GM12872 (cell line): ENCODE data around the gene ABHD16A.

Source experiments
- TF ChIP-seq, protein P1 (sequence below): IDR thresholded peaks from 3 replicates; pipeline ENCODE4 v1.5.1; 2011; ENCODE audit warnings: low read depth, mild to moderate bottlenecking, low read length, moderate library complexity; ENCODE audit not compliant: insufficient read depth

ABHD16A gene

DNA sequence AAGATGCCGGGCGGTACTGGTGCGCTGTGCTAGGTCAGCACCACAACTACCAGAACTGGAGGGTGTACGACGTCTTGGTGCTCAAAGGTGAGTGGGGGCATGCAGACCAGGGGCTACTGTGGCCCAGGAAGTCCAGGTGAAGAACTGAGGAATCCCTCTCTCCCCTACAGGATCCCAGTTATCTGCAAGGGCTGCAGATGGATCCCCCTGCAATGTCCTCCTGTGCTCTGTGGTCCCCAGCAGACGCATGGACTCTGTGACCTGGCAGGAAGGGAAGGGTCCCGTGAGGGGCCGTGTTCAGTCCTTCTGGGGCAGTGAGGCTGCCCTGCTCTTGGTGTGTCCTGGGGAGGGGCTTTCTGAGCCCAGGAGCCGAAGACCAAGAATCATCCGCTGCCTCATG, 4.6 kb upstream of the ABHD16A start:
- TF ChIP-seq, protein P1, sequence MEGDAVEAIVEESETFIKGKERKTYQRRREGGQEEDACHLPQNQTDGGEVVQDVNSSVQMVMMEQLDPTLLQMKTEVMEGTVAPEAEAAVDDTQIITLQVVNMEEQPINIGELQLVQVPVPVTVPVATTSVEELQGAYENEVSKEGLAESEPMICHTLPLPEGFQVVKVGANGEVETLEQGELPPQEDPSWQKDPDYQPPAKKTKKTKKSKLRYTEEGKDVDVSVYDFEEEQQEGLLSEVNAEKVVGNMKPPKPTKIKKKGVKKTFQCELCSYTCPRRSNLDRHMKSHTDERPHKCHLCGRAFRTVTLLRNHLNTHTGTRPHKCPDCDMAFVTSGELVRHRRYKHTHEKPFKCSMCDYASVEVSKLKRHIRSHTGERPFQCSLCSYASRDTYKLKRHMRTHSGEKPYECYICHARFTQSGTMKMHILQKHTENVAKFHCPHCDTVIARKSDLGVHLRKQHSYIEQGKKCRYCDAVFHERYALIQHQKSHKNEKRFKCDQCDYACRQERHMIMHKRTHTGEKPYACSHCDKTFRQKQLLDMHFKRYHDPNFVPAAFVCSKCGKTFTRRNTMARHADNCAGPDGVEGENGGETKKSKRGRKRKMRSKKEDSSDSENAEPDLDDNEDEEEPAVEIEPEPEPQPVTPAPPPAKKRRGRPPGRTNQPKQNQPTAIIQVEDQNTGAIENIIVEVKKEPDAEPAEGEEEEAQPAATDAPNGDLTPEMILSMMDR = no peak

DNA sequence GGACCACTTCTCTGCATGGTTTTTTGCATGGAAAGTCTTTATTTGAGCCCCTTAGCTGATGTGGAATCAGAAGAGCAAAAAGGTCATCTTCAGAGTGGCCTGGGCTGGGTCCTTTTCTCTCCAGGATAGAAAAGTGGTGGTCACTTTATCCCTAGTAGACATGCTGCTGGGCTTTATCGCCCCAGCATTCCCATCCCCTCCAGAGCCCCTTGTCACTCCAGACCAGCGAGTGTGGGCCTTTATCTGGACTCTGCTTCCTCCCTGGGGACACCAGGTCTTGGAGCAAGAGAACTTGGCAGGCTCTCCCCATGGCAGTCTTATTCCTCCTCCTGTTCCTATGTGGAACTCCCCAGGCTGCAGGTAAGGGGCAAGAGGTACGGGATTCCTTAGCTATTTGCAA, 3.5 kb upstream of the ABHD16A start, which contains the start of gene LY6G6F:
LY6G6F (plus strand) TSS at position 268 of the 400 bp plus-strand sequence; CDS start at position 309, 41 bp downstream.
- TF ChIP-seq, protein P1 = no peak

DNA sequence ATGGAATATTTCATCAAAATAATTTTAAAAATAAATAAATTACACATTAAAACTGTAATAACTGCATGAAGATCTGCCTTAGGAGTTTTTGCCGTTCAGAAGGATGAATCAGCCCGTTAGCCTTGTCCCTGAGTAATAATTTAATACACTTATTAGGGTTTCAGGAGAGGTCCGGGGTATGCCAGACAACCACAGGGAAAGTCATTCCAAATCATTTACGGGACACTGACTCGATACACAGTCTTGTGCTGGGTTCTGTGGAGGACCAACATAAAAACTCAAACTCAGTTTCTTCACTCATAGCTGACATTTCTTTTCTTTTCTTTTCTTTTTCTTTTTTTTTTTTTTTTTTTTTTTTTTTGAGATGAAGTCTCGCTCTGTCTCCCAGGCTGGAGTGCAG, 2.8 kb upstream of the ABHD16A start:
- TF ChIP-seq, protein P1 = no peak

DNA sequence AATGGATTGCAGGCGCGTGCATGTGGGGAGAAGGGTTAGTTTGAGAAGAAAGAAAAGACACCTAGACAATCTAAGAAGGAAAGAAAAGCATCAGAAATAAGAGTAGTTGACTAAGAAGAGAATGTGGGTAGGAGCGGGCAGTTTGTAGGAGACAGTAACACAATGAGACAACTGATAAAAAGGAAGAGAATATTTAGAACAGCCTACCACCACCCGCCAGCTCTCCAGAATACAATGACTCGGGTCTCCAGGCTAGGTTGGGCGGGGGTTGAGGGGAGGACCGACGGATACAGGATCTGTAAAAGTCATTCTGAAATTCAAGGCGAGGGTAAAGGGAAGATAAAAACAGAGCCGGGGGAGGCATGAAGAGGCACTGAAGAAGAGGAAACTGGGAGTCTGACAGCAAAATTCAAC, 712 bp downstream of the ABHD16A start:
- TF ChIP-seq, protein P1 = no peak

DNA sequence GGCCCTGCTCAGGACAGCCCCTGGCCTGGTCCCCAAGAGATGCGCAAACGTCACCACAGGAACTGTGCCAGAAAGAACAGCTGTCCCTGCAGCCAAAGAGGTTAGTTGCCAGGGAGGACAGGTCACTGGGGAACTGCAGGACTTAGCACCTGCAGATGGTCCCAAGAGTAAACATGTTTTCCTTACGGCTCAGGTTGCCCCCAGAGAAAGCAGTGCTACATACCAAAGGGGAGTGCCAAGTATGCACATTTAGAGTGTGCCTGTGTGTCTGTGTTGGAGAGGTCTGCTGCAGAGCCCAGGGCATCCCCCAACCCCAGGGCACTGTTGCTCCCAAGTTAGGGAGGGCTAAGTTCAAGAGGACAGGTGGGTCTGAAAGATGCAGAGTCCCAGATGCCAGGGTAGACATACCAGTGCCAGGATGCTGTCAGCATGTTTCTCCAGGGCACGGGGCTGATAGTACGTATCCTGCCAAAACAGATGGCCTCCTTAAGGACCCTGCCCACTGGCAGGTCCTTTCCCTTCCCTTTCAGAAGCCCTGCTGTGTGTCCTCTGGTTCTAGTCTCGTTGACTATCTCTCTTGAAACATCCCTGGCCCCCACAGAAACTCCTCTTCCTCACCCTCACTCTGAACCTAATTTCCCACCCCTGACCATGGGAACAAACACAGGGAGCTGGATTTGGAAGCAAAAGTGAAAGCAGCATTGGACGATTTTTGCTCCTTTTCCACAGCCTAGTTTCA, 1.3 kb downstream of the ABHD16A start:
- TF ChIP-seq, protein P1 = no peak

DNA sequence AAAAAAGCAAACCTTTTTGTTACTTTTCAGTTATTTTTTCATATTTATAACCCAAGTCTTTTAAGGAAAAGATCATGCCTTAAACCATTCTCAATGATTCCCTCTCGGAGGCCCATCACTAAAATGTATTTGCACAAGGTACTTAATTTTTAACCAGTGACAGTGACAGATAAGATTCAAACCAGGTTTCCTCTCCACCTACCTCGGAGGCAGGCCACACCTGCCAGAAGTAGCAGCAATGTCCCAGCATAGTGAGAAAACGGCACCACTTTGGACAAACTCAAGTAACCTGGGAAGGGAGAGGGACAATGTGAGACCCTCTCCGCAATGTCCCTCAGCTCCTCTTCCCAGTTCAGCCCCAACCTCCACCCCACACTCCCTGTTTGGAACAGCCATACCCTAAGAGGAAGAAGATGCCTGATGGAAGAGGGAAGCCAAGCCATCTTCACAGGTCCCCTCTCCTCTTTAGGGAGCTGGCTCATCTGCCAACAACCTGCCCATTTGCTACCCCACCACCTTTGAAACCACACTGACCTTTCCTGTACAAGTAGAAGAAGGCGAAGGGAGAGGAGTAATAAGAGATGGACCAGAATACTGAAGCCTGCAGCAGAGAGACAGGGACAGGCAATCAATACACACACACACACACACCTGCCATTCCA, 2.3 kb downstream of the ABHD16A start:
- TF ChIP-seq, protein P1 = no peak

DNA sequence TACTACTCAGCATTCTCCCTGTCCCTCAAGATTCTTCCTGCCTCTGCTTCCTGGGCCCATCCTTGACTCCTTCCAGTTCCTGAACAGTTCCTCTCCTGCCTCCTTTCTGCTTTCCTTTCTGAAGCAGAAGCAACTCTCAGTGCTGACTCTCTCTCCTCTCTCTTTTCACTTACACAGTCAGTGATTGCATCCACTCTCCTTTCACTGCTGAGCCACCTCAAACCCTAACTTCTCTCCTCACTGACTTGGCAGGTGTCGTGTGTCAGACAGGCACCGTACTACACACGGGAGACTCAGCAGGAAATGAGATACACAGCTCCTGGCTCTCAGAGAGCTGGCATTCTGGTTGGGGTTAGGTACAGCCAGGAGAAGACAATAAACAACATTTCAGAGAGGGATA, 5.6 kb downstream of the ABHD16A start:
- TF ChIP-seq, protein P1 = no peak
